Pons (tissue), 1 donor: ENCODE data around the gene CDKAL1.
"Not testable (repeated sequence)": the region's sequence is repeated elsewhere in the genome, so short reads cannot be mapped to it uniquely, and the experiment has no call there.

Source experiments
- DNase-seq: peaks from one replicate; pipeline ENCODE4 v3.0.0-alpha.2; 2016; ENCODE audit warnings: low spot score

Gene CDKAL1

GRCh38 chr6:21208796-21209186 is 674.5 kb downstream of the CDKAL1 start:
- no peak for DNase-seq

DNA sequence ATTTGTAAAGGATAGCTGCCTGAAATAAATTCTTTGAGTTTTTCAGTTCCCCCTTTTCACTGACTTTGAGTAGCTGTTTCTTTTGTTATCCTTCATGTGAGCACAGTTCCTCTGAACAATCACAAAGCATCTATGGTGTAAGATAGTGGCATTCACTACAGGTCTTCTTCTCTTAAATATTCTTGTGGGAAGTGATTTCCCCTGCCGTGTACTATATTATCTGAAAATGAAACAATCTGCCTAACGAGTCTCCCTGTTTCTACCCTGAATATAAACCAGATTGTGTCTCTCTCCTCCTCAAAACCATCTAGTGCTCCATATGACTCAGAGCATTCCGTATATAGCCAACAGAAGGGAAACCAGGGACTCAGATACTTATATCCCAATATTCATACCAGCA is 679.2 kb downstream of the CDKAL1 start:
- DNase-seq = no peak

DNA sequence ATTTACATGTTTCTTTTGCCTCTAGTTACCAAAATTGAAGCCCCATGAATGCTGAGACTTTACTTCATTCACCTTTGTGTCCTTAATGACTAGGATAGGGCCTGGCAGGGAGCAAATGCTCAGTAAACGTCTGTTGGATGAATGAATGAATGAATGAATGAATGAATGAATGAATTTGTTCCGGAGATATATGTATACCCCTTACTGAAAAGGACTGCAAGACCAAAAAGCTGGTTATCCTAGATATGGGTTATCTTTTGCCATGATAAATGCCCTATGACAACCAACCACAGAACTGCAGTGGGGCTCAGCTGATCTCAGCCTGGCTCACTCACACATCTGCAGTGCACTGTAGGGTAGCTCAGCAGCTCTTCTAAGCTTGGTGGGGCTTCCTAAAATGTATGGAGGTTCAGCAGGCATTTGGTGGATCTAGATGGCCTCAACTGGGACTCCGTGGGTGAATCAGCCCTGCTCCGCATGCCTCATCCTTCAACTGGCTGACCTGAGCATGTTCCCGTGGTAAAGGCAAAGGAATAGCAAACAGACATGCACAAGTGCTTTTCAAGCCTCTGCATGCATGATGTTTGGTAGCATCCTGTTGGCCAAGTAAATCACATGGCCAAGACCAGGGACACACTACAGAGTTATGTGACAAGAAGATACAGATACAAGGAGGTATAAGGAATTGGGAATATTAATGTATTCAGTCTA is 680.6 kb downstream of the CDKAL1 start:
- no peak for DNase-seq

DNA sequence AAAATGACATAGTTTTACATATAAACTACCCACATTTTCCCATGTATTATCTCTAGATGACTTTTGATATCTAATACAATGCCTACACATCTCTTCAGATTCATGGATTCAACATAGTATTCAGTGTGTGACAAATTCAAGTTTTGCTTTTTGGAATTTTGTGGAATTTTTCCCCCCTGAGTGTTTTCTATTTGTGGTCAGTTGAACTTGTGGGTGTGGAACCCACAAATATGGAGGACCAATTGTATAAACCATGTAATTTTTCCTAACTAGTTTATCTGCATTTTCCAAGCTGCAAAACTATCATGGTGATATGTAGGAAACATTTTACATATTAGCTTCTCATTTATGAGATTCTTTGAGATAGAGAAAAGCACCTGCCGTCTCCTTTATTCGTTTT is 685.0 kb downstream of the CDKAL1 start:
- DNase-seq = no peak

- DNase-seq = no peak
Observed at GRCh38 chr6:21219856-21220255, 685.6 kb downstream of the CDKAL1 start.

DNA sequence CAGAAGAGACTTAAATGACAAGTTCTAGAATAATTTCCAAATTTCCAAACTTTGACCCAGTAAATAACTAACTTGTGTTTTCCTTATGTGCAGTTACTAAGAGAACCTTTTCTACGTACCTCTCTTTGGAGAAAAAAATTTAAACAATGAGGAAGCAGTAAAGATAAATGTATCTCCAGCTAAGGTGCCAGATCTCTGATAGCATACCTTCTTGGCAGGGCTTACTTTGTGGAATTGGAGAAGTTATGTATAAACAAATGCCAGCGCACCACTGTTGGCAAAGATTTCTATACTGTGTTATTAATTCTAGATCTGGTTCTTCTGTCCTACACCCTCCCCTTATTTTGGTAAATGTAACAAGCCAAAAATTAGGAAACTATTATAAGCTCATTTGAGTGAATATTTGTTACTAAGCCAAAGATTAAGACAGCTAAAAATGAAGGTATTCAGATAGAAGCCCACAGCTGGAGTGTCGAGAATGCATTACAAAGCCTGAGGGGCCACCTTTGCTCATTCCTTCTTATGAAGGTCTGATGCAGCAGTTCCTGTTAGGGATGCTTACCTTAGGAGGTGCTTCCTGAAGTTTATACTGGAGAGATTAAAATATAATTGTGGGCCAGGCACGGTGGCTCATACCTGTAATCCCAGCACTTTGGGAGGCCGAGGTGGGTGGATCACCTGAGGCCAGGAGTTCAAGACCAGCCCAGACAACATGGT is 686.2 kb downstream of the CDKAL1 start:
- DNase-seq = no peak

DNA sequence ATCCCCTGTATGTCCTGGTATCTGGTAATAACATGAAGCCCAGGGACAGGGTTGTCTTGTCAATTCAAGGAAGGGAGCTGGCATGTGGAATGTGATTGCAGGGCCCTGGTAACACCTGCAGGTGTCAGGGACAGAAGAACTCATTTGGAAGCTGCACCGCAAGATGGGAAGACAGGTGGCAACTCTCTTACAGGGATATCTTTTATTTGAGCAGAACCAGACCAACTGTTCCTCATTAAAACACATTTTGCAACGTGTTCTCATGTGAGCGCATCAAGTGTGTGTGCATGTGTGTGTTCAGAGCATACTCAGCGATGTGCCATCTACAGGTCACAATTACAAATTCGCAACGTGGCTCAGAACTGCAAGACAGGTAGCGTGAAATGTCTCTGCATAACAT is 688.4 kb downstream of the CDKAL1 start:
- DNase-seq = no peak

DNA sequence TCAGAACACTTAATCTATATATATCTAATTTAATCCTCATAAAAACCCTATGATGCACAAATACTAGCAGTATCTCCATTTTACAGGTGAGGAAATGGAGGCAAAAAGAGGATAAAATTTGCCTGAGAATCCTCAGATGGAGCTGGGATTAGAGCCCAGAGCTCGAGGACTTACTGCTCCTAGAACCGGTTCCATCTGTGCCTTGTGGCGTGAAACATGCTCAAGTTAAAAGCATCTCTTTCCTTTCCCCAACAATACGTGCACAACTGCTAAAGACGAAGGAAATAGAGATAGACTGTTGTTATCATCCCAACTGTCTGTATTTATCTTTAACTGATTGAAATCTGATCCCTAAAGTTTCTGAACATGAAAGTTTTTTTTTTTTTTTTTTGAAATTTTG is 691.7 kb downstream of the CDKAL1 start:
- DNase-seq = no peak

- no peak for DNase-seq
Observed at GRCh38 chr6:21227486-21227885, 693.2 kb downstream of the CDKAL1 start.

DNA sequence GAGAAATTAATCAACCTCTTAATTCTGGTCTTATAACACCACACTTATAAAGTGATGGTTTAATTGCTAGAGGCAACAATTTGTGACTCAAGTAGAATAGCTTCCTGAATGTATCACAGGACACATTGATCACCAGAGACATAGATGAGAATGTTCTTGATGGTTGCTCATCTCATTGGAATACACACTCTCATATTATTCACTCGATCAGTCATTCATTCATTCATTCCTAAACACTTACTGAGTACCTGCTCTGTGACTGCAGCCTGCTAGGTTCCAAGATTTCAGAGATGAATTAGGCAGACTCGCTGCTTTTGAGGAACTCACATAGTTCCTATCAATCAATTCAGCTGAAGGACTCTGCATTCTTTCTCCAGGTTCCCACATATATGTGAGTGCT is 694.2 kb downstream of the CDKAL1 start:
- no peak for DNase-seq

DNA sequence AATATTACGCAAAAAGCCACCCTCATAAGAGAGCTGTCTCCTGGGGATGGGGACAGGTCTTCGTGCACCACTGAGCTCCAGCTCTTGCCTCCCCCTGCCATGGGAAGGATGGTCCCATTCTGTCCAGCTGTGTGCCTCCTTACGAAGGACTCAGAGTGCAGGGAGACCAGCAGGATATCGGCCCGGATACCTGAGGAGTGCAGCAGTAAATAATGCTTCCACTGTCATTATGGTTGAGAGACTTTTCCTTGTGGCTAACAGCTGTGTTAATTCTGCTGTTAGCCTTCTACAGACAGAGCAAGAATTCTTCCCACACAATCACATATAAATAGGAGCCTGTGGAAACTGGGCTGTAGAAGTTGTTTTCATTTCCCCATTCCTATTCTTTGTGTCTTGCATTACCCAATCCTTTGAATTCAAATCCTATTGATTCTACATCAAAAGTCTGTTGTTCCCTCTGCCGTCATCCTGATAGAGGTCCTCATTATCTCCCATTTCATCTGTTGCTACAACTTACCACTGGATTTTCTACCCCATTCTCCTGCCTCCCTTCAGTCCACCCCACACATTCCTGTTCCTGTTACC is 694.7 kb downstream of the CDKAL1 start:
- peak; percentile 40 for DNase-seq

GRCh38 chr6:21230536-21230935 is 696.3 kb downstream of the CDKAL1 start:
- DNase-seq = no peak

GRCh38 chr6:21235162-21235561 is 700.9 kb downstream of the CDKAL1 start:
- DNase-seq = no peak

DNA sequence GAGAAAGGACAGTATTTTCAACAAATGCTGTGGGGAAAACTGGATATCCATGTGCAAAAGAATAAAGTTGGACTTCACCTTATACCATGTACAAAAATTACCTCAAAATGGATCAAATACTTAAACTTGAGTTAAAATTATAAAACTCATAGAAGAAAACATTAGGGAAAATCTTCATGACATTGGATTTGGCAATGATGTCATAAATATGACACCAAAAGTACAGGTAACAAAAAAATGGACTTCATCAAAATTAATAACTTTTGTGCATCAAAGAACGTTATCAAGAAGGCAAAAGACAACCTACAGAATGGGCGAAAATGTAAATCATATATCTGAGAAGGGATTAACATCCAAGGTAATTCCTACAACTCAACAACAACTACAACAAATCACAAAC is 704.0 kb downstream of the CDKAL1 start:
- DNase-seq = no peak

GRCh38 chr6:21240709-21241108 is 706.5 kb downstream of the CDKAL1 start:
- no peak for DNase-seq

GRCh38 chr6:21241231-21242130 is 707.2 kb downstream of the CDKAL1 start:
- DNase-seq = no peak

DNA sequence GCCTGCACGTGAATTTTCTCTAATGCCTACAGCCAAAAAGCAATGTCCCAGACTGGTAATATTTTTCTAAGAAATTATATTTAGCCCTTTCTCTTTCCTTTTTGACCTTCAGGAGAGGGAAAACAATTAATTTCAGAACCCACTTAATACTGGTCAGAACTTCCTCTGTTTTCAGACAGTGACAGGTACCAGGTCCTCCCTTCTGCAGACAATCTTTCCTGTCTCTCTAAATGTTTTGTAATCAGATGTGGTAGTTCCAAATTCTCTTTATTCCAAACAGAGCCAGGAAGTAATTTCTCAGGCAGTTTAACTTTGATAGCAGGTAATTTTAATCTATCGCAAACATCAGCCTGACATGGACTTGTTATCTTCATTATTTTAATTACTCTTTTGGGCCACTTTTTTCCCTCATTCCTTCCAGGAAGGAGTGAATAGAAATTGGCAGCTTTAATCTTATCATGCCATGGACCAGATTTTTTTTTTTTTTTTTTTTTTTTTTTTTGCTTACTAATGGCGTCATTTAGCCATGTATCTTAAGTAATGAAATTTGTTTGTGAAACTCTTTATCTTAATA is 710.7 kb downstream of the CDKAL1 start:
- no peak for DNase-seq

GRCh38 chr6:21245488-21245887 is 711.2 kb downstream of the CDKAL1 start:
- no peak for DNase-seq

DNA sequence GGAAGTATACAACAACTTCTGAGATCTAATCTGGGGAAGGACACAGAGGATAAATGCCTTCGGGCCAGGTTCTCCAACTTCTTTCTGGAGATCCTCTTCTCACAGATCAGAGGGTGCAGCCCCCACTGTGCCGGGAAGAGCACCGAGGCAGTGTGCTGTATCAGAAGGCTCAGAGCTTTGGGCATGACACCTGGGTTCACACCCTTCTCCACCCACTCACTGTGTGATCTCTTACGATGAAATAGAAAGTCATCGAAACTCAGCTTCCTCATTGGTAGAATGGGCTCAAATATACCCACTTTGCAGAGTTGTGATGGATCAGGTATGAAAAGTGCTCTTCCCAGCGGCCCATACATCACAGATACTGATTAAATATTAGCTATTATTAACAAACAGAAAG is 711.8 kb downstream of the CDKAL1 start:
- DNase-seq = no peak

DNA sequence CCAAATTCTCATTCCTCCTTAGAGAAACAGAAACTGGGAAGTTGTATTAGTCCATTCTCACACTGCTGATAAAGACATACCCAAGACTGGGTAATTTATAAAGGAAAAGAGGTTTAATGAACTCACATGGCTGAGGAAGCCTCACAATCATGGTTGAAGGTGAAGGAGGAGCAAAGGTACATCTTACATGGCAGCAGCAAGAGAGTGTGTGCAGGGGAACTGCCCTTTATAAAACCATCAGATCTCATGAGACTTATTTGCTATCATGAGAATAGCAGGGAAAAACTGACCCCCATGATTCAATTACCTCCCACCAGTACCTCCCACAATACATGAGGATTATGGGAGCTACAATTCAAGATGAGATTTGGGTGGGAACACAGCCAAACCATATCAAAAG is 720.2 kb downstream of the CDKAL1 start:
- not testable (repeated sequence) for DNase-seq

DNA sequence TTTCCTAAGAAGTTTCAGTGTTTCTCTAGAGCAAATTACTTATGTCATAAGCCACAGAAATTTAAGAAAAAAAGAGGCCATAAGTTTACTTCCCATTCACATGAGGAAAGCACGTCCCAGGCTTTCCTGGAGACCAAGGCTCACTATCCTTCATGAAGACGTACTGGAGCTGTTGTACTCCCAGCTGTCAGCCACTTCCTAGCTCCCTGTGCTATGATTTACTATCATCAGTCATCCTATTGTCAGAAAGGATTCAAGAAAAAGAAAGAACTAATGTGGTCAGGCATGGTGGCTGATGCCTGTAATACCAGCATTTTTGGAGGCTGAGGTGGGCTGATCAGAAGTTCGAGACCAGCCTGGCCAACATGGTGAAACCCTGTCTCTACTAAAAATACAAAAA is 721.9 kb downstream of the CDKAL1 start:
- no peak for DNase-seq

- no peak for DNase-seq
Observed at GRCh38 chr6:21257125-21257524, 722.9 kb downstream of the CDKAL1 start.
